Measurements from ENCODE around the gene CHMP4B. TPM values are rescaled to one million over a fixed set of nuclear protein-coding genes. Genes with fewer than 3 reads are reported as not detected.

Gene CHMP4B
- total RNA-seq, 1 donor from 2014 or later = 58.2 TPM

- DNase-seq = no peak
Measured at GRCh38 chr20:33840759-33841435, 29.7 kb downstream of the CHMP4B start.

GRCh38 chr20:33841436-33841799 lies 30.3 kb downstream of the CHMP4B start:
- no peak for DNase-seq

GRCh38 chr20:33842346-33842745 lies 31.2 kb downstream of the CHMP4B start:
- no peak for DNase-seq

- no peak for DNase-seq
Measured at GRCh38 chr20:33843050-33843449, 31.9 kb downstream of the CHMP4B start.

- DNase-seq = peak; percentile 22
Measured at GRCh38 chr20:33843854-33844253, 32.7 kb downstream of the CHMP4B start.

- DNase-seq = no peak
Measured at GRCh38 chr20:33846291-33846935, 35.3 kb downstream of the CHMP4B start.

GRCh38 chr20:33847006-33847405 lies 35.9 kb downstream of the CHMP4B start:
- no peak for DNase-seq

- no peak for DNase-seq
Measured at GRCh38 chr20:33848391-33848790, 37.2 kb downstream of the CHMP4B start.

- no peak for DNase-seq
Measured at GRCh38 chr20:33850159-33850558, 39.0 kb downstream of the CHMP4B start.

GRCh38 chr20:33851842-33852466 lies 40.8 kb downstream of the CHMP4B start:
- DNase-seq = no peak

- no peak for DNase-seq
Measured at GRCh38 chr20:33852626-33853506, 41.7 kb downstream of the CHMP4B start.

GRCh38 chr20:33853507-33853813 lies 42.3 kb downstream of the CHMP4B start:
- DNase-seq = no peak

GRCh38 chr20:33857722-33858563 lies 46.8 kb downstream of the CHMP4B start:
- DNase-seq = peak; percentile 17

GRCh38 chr20:33858666-33859065 lies 47.5 kb downstream of the CHMP4B start:
- no peak for DNase-seq

- DNase-seq = peak; percentile 93
Measured at GRCh38 chr20:33859157-33859695, 48.1 kb downstream of the CHMP4B start.

- no peak for DNase-seq
Measured at GRCh38 chr20:33859751-33860150, 48.6 kb downstream of the CHMP4B start.

GRCh38 chr20:33861458-33861857 lies 50.3 kb downstream of the CHMP4B start:
- DNase-seq = no peak

- DNase-seq = peak; percentile 80
Measured at GRCh38 chr20:33862709-33863403, 51.7 kb downstream of the CHMP4B start.

- DNase-seq = no peak
Measured at GRCh38 chr20:33863440-33864323, 52.5 kb downstream of the CHMP4B start.

GRCh38 chr20:33864324-33864963 lies 53.3 kb downstream of the CHMP4B start:
- DNase-seq = no peak

Measured in dermis blood vessel endothelial cell (primary cell).